Chondrocyte (in vitro differentiated cells): ENCODE data around the gene STPG4. TPM values are rescaled to one million over a fixed set of nuclear protein-coding genes. Genes with fewer than 3 reads are reported as not detected.
A peak's percentile ranks its signal among the peaks of the same experiment; 100 is the strongest.
"Not testable (repeated sequence)": the region's sequence is repeated elsewhere in the genome, so short reads cannot be mapped to it uniquely, and the experiment has no call there.

ENCODE experiments used
- DNase-seq: peaks from one replicate; pipeline ENCODE4 v3.0.0; 2021; ENCODE audit warnings: mixed read lengths, low spot score
- H3K27ac Mint-ChIP-seq: one replicate; pipeline ENCODE4 v1.8.0; 2021; ENCODE audit warnings: mild to moderate bottlenecking, moderate library complexity, mixed read lengths; ENCODE audit not compliant: unreplicated experiment
- H3K27me3 Mint-ChIP-seq: 2 replicates; pipeline ENCODE4 v1.8.0; 2021; ENCODE audit warnings: low read depth, mixed read lengths
- H3K36me3 Mint-ChIP-seq: 2 replicates; pipeline ENCODE4 v1.8.0; 2021; ENCODE audit warnings: low read depth, mixed read lengths
- H3K4me1 Mint-ChIP-seq: 2 replicates; pipeline ENCODE4 v1.8.0; 2021; ENCODE audit warnings: low read depth, mild to moderate bottlenecking, mixed read lengths
- H3K4me3 Mint-ChIP-seq: one replicate; pipeline ENCODE4 v1.8.0; 2021; ENCODE audit warnings: mild to moderate bottlenecking, moderate library complexity, mixed read lengths; ENCODE audit not compliant: unreplicated experiment
- H3K9me3 Mint-ChIP-seq: 2 replicates; pipeline ENCODE4 v1.8.0; 2021; ENCODE audit warnings: low read depth, mixed read lengths
- total RNA-seq: library from RNA; stranded (reverse); gene quantifications from 3 replicates; pipeline ENCODE4 v1.2.1, GENCODE V29; 2021
- TF ChIP-seq, protein P1 (sequence below): fragments of 200-600 bp; sonication (generic); IDR thresholded peaks from 2 replicates; pipeline ENCODE4 v1.5.0; 2021; ENCODE audit warnings: antibody characterized with exemption, mild to moderate bottlenecking, moderate library complexity

STPG4 gene
- total RNA-seq, 1 donor from 2014 or later: 0.25 TPM

DNA sequence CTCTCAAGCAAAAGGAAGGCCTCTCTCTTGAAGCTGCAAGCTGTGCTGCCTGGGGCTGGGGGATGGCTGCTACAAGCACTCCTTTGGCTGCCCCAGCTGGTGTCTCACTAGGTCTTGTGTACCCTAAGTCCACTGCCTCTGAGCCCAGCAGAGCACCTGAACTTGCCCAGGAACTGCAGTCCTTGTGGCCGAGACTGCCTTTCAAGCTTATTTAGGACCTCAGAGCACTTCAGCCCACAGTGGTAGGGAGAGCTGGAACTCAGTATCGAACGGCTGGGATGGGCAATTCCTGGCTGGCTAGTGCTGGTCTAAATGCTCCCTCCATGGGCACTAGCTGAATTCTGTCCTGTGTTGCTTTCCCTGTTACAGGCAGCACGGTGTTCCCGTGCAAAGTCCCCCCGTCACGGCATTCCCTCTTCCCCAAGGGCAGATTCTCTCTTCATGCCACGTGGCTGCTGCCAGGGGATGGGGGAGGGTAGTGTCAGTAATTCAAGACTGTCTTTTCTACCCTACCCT, 25.9 kb downstream of the STPG4 start:
- Mint-ChIP-seq H3K36me3 (peaks cover 19% of the 10 kb centered on the region), H3K4me3 (no peak overlapping the region), H3K27ac (no peak overlapping the region), H3K9me3 (peaks cover 21% of the 10 kb centered on the region), H3K27me3 (no peaks in the 10 kb centered on the region), H3K4me1 (peaks cover 4% of the 10 kb centered on the region)
- TF ChIP-seq, protein P1, sequence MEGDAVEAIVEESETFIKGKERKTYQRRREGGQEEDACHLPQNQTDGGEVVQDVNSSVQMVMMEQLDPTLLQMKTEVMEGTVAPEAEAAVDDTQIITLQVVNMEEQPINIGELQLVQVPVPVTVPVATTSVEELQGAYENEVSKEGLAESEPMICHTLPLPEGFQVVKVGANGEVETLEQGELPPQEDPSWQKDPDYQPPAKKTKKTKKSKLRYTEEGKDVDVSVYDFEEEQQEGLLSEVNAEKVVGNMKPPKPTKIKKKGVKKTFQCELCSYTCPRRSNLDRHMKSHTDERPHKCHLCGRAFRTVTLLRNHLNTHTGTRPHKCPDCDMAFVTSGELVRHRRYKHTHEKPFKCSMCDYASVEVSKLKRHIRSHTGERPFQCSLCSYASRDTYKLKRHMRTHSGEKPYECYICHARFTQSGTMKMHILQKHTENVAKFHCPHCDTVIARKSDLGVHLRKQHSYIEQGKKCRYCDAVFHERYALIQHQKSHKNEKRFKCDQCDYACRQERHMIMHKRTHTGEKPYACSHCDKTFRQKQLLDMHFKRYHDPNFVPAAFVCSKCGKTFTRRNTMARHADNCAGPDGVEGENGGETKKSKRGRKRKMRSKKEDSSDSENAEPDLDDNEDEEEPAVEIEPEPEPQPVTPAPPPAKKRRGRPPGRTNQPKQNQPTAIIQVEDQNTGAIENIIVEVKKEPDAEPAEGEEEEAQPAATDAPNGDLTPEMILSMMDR: no peak
- DNase-seq: no peak

DNA sequence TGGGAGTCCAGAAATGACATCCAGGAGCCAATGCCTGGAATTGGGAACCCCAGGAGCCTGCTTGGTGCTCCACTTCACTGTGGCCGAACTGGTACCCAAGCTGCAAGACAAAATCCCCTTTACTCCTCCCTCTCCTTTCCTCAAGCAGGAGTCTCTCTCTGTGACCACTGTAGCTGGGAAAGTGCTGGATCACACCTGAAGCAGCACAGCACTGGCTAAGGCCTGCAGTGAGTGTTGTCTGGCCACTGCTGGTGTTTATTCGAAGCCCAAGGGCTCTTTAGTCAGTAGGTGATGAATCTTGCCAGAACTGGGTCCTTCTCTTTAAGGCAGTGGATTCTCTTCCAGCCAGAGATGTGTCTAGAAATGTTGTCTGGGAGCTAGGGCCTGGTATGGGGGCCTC, 26.4 kb downstream of the STPG4 start:
- Mint-ChIP-seq H3K27ac (no peak overlapping the region), H3K9me3 (peaks cover 19% of the 10 kb centered on the region), H3K27me3 (no peaks in the 10 kb centered on the region), H3K4me1 (peaks cover 4% of the 10 kb centered on the region), H3K4me3 (no peak overlapping the region), H3K36me3 (peaks cover 19% of the 10 kb centered on the region)
- TF ChIP-seq, protein P1: no peak
- no peak for DNase-seq

DNA sequence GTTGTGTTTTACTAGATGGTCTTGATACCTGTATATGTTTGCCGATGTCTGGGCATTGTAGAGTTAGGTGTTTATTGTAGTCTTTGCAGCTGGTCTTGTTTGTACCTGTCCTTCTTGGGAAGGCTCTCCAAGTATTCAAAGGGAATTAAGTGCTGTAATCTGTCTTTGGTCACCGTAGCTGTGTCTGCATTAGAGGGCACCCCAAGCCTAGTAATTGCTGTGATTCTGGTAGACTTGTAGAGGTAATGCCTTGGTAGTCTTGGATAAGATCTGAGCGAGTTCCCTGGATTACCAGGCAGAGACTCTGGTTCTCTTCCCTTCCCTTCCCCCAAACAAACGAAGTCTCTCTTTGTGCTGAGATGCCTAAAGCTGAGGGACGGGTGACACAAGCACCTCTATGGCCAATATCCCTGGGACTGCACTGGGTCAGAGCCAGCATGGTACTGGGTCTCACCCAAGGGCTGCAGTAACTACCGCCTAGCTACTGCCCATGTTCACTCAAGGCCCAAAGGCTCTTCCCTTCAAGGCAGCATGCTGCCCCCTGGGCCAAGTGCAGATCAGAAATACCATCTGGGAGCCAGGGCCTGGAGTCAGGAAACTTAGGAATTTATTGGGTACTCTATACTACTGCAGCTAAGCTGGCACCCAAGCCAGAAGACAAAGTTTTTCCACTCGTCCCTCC, 27.1 kb downstream of the STPG4 start:
- no peak overlapping the region for H3K27ac Mint-ChIP-seq
- H3K27me3 Mint-ChIP-seq: no peaks in the 10 kb centered on the region
- DNase-seq: no peak
- peaks cover 19% of the 10 kb centered on the region for H3K36me3 Mint-ChIP-seq
- TF ChIP-seq, protein P1: no peak
- H3K9me3 Mint-ChIP-seq: peaks cover 19% of the 10 kb centered on the region
- no peak overlapping the region for H3K4me3 Mint-ChIP-seq
- H3K4me1 Mint-ChIP-seq: peaks cover 4% of the 10 kb centered on the region

DNA sequence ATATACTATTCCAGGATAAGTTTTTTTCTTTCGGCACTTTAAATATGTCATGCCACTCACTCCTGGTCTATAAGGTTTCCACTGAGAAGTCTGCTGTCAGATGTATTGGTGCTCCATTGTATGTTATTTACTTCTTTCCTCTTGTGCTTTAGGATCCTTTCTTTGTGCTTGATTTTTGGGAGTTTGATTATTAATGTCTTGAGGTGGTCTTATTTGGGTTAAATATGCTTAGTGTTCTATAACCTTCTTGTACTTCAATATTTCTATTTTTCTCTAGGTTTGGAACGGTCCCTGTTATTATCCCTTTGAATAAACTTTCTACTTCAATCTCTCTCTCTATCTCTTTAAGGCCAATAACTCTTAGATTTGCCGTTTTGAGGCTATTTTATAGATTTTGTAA, 28.3 kb downstream of the STPG4 start:
- no peak overlapping the region for H3K27ac Mint-ChIP-seq
- H3K27me3 Mint-ChIP-seq: no peaks in the 10 kb centered on the region
- TF ChIP-seq, protein P1: no peak
- no peak overlapping the region for H3K4me3 Mint-ChIP-seq
- H3K4me1 Mint-ChIP-seq: peaks cover 5% of the 10 kb centered on the region
- DNase-seq: no peak
- peaks cover 19% of the 10 kb centered on the region for H3K9me3 Mint-ChIP-seq
- peaks cover 19% of the 10 kb centered on the region for H3K36me3 Mint-ChIP-seq

DNA sequence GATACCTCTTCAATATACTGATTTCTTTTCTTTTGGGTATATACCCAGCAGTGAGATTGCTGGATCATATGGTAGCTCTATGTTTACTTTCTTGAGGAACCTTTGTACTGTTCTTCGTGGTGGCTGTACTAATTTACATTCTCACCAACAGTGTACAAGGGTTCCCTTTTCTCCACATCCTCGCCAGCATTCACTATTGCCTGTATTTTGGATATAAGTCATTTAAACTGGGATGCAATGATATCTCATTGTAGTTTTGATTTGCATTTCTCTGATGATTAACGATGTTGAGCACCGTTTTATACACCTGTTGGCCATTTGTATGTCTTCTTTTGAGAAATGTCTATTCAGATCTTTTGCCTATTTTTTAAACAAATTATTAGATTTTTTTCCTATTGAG, 30.4 kb downstream of the STPG4 start:
- Mint-ChIP-seq H3K9me3 (peaks cover 19% of the 10 kb centered on the region), H3K36me3 (peaks cover 17% of the 10 kb centered on the region), H3K4me1 (peaks cover 25% of the 10 kb centered on the region)
- not testable (repeated sequence) for H3K27me3 Mint-ChIP-seq, H3K4me3 Mint-ChIP-seq, H3K27ac Mint-ChIP-seq, DNase-seq

DNA sequence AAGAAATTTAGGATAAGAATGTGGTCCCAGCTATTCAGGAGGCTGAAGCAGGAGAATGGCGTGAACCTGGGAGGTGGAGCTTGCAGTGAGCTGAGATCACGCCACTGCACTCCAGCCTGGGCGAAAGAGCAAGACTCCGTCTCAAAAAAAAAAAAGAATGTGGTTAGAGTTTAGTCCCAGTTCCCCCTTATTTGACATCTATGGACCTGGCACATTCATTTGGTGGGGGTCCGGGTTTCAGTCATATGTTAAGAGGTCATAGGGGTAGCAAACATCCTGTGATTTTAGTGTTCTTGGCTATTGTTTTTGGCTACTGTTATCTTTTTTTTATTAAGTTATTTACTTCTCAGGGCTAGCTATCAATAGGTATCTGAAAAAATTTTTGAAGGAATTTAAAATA, 34.7 kb downstream of the STPG4 start:
- H3K27ac Mint-ChIP-seq: peak overlapping the region; percentile 60
- peaks cover 35% of the 10 kb centered on the region for H3K4me1 Mint-ChIP-seq

More for the DNA sequence above, 34.7 kb downstream of the STPG4 start:
- H3K9me3 Mint-ChIP-seq, H3K27me3 Mint-ChIP-seq, H3K4me3 Mint-ChIP-seq, DNase-seq, H3K36me3 Mint-ChIP-seq: not testable (repeated sequence)
